ENCODE data around the gene HOXC5.

DNA sequence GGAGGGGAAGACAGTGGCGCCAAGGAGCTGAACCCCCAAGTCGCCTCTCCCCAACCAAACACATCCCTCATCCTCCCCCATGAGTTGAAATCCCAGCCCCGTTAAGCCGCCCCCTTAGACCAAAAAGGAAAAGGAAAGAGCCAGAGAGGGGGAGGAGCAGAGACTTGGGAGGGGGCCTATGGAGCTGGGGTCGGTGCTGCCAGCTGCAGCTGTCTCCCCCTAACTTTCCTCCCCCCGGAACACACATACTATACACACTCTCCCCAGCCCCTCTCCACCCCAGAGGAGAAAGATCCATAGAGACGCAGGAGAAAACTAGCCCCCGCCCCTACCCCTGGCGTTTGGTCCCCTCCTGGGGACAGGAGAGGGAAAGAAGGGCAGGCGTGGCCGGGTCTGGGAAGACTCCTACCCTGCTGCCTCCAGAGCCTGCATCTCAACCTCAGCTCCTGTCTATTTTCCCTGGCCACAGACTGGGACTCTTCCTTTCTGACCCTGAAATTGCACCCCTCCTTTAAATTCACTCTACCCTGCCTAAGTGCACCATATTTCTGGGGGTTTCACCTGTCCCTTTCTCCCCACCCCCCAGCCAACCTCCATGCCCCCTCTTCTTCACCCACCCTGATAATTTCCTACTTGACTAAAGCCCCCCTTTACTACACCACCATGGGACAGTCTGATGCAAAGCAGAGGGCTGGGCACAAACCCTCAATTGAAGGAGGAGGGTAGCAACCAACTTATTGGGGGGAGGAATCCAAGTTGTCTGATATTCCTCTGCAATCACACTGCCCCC, 34.5 kb upstream of the HOXC5 start:
- TF ChIP-seq CTCF (IDR thresholded peaks at IDR 0.05) (no peak), POLR2AphosphoS5 (IDR thresholded peaks at IDR 0.05) (no peak), EP300 (IDR thresholded peaks at IDR 0.05) (no peak)
